Hematopoietic multipotent progenitor cell treated with erythropoietin and hydrocortisone succinate and interleukin-3 and kit ligand, for 4 days (in vitro differentiated cells): ENCODE data around the gene AKAP8L.
"Not testable (repeated sequence)": the region's sequence is repeated elsewhere in the genome, so short reads cannot be mapped to it uniquely, and the experiment has no call there.

ENCODE experiments used
- DNase-seq: peaks from one replicate; pipeline ENCODE4 v3.0.0-alpha.2; 2015

AKAP8L gene

DNA sequence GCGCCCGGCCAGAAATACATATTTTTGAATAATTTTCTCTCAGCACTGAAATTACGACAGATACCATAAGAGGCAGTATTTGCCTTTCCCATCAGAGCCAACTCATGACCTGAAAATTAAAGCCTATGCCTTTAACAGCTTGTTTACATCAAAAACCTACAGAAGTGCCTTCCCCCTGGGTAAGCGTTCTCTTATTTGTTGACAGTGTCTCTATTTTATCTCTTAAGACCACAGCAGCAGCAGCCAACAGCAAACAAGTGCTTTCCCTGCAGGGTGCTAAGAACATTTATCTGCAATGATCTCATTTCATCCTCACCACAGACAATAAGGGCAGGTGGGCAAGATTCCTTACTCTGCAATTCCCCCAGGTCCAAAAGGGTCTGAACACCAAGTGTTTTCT lies 6.0 kb downstream of the AKAP8L start:
- DNase-seq, result peak; percentile 39

GRCh38 chr19:15411351-15411750 lies 7.4 kb downstream of the AKAP8L start:
- not testable (repeated sequence) for DNase-seq

DNA sequence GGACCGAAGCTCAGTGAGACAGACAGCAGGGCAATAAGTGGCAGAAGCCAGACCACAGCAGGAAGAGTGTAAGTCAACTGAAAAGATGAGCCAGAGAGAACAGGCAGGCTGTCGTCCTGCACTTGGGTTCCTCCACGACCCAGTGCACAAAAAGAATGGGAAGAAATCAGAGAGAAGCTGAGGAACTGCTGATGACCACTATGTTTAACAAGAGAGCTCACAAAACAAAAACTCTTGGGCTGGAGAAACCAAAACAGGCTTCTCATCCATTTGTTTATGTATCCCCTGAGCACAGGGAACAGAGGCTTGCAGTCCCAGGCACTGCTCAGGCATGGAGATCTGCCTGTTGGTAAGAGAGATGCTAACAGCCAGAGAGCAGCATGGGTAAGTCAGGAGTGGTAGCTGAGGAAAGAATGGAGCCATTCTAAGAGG lies 14.0 kb downstream of the AKAP8L start:
- no peak for DNase-seq

GRCh38 chr19:15404097-15404779 lies 14.6 kb downstream of the AKAP8L start:
- DNase-seq, result peak; percentile 63

GRCh38 chr19:15403151-15403531 lies 15.6 kb downstream of the AKAP8L start:
- DNase-seq, result no peak

DNA sequence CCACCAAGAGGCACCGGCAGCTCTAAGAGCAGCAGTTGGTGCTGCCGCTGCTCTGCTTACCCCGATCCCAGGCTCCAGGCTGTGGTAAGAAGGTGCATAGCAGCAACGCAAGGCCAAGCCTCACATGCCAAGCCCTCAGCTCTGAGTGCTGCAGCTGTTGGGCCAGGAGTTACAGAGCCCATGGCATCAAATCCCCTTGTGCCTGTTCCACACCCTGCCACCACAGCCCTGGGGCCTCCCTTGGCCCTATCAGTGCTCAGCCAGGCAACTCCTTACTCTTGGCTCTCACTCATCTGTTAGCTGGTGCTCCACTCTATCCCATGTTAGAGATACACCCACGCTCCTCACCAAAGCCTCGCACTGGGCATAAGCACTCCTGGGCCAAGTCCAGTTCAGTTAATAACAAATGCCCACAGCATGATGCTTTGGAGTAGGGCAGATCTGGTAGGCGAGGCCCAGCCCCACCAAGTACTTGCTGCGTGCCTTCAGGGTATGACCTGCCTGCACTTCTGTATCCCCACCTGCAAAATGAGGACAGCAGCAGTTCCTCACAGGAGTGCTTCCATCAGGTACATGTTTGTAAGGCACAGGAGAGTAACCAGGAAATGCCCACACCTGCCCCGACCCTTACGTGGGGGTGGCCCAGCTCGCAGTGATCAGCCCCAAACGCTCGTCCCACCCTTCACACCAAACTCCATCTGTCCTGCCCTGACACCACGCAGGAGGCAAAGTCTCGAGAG lies 16.2 kb downstream of the AKAP8L start:
- DNase-seq, result peak; percentile 71

GRCh38 chr19:15401397-15401710 lies 17.4 kb downstream of the AKAP8L start:
- no peak for DNase-seq

- no peak for DNase-seq
Observed at GRCh38 chr19:15400521-15401396, 18.0 kb downstream of the AKAP8L start.

- no peak for DNase-seq
Observed at GRCh38 chr19:15399635-15400034, 19.2 kb downstream of the AKAP8L start.

DNA sequence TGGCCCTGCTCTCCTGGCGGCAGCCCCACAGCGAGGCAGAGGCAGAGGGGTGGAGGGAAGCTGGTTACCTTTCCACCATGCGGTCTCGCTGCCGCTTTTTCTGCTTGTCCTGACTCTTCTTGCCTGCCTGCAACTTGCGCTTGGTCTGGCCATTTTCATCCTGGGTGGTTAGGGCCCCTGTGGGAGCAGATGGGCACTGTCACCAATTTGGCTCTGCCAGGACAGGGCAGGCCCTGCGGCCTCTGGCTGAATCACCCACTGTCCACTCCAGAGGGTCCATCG lies 19.6 kb downstream of the AKAP8L start:
- DNase-seq, result no peak

- no peak for DNase-seq
Observed at GRCh38 chr19:15398501-15399233, 20.1 kb downstream of the AKAP8L start.

- no peak for DNase-seq
Observed at GRCh38 chr19:15397782-15398181, 21.0 kb downstream of the AKAP8L start.

DNA sequence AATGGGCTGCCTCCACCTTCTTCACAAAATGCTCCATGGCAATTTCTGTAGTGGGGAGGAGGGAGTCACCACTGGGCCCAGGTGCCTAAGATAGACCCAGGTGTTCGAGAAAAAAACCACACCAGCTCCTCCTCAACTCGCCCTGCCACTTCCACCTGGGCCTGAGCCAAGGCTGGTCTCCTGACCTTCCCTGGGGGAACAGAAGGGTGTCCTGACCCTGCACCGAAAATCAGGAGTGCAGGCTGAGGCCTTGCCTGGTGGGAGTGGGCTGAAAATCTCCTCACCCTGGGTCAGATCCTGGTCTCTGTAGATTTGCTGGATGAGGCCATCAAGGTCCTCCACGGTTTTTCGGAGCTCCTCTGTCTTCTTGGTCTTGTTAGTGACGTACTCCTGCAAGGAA lies 21.6 kb downstream of the AKAP8L start:
- DNase-seq, result no peak

- DNase-seq, result no peak
Observed at GRCh38 chr19:15396436-15396835, 22.4 kb downstream of the AKAP8L start.

DNA sequence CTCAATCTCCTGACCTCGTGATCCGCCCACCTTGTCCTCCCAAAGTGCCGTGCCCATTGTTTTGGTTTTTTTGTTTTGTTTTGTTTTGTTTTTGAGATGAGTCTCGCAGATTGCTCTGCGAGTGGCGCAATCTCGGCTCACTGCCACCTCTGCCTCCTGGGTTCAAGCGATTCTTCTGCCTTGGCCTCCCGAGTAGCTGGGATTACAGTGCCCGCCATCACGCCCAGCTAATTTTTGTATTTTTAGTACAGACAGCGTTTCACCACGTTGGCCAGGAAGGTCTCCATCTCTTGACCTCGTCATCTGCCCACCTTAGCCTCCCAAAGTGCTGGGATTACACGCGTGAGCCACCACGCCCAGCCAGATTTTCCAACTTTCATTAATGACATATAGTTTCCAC lies 23.5 kb downstream of the AKAP8L start:
- not testable (repeated sequence) for DNase-seq

GRCh38 chr19:15394426-15394825 lies 24.4 kb downstream of the AKAP8L start:
- DNase-seq, result no peak

DNA sequence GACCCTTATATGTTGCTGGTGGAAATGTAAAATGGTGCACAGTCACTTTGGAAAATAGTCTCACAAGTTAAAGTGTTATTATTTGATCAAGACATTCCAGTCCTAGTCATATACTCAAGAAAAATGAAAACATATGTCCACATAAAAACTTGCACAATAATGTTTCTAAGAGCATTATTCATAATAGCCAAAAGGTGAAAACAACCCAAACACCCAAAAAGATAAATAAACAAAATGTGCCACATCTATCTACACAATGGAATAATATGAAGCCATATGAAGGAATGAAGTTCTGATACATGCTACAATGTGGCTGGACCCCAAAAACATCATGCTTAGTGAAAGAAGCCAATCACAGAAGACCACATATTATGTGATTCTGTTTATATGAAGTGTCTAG lies 24.8 kb downstream of the AKAP8L start:
- DNase-seq, result no peak

- DNase-seq, result no peak
Observed at GRCh38 chr19:15390814-15391213, 28.0 kb downstream of the AKAP8L start.

GRCh38 chr19:15381864-15382263 lies 36.9 kb downstream of the AKAP8L start:
- DNase-seq, result no peak

DNA sequence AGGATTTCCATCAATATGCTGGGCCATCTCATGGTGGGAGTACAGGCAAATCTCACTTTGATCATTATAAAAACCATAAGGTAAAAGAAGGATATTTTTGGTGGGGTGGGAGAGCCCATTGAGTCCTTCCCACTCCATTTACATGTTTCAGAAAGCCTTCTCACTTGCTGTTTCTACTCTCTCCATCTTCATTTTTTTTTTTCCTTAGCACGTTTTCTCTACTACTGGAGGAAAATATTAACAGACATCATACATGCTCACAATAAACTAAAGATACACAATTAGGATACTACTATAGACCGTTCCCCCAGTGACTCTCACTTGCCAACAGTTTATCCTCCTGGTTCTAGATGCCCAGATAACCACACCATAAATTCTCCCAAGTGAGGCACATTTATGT lies 37.4 kb downstream of the AKAP8L start:
- DNase-seq, result no peak

DNA sequence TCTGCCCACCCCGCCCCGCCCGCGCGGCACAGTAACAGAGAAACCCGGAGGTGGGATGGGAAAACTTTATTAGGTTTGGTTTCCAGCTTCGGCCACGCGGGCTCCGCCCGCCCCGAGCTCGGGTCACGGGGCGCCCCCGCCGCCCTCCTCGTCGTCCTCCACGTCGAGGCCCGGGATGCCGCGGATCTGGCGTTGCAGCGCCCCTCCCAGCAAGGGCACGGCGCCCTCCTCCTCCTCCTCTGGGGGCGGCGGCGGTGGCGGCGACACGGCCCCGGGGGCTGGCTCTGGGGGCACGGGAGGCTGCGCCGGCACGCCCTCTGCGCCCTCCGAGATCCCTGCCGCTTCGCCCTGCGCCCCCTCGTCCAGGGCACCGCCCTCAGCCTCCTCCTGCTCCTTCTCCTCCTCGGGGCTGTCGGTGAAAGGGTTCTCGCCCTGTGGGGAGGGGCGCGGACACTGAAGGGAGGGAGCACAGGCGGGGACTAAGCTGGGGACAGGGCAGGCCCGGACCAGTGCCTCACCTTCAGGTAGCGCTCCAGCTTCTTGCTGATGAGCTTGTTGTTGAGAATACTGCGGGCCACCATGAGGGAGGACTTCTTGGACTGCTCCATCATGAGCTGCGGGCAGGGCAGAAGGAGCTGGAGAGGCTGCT lies 38.7 kb downstream of the AKAP8L start:
- peak; percentile 78 for DNase-seq

DNA sequence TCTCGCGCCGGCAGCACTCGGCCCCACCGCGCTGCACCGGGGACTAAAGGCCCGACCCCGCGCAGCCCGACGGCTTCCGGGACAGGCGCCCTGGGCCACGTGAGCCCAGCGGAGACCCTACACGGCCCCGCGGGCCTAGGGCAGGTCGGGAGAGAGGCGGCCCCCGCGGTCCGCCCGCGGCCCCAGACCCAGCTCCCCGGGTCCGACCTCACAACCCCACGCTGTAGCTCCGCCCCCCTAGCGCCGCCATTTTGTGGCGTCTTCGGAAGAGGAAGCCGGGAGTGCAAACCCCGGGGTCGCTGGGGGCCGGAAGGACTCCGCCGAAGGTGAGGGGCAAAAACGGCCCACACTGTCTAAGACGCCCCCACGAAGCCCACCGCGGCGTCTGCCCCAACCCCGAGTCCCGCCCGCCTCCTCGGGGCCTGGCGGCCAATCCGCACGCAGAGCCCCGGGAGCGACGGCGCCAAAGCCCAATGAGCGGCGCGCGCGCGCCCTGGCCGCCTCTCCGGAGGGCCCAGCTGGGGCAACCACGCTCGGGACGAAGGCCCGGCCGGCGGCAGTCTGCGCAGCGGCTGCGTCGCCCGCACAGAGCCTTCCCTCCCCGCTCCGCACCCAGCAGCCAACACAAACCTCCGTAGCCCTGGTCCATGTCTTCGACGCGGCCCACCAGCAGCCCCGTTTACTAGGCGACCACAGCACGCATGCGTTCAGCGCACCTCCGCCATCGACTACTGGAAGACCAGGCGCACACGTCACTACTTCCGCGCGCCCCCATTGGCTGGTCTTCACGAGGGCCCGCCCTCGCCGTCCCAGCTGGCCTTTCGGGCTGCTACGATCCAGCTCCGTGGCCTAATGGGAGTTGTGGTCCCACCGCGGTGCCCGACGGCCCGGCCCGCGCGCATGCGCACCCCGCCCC lies 39.4 kb downstream of the AKAP8L start, which contains the start of gene AKAP8:
Gene AKAP8 (minus strand): TSS at position 705 of the 916 bp plus-strand sequence. CDS start 56 bp downstream, at position 649.
- DNase-seq, result peak; percentile 99
